ENCODE data around the gene ILKAP. TPM values are rescaled to one million over a fixed set of nuclear protein-coding genes. Genes with fewer than 3 reads are reported as not detected.

The ILKAP gene, protein sequence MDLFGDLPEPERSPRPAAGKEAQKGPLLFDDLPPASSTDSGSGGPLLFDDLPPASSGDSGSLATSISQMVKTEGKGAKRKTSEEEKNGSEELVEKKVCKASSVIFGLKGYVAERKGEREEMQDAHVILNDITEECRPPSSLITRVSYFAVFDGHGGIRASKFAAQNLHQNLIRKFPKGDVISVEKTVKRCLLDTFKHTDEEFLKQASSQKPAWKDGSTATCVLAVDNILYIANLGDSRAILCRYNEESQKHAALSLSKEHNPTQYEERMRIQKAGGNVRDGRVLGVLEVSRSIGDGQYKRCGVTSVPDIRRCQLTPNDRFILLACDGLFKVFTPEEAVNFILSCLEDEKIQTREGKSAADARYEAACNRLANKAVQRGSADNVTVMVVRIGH
- total RNA-seq (2022) (51.3 and 55.4 TPM in 2 replicates), Bru-seq, nascent RNA (percentile 90 among the genes with signal in this experiment), BruChase-seq, experiment 1, labeled RNA remaining after a 6-hour chase (percentile 81 among the genes with signal in this experiment), BruChase-seq, experiment 2, labeled RNA remaining after a 2-hour chase (percentile 84 among the genes with signal in this experiment)
- long read RNA-seq, transcript ILKAP-201 (12 exons, 1,490 nt) = major isoform, 45 of 61 reads
- long read RNA-seq, partial matches to known transcripts = 1 of 61 reads
- long read RNA-seq, other reads (novel, unspliced or antisense) = 14 of 61 reads

DNA sequence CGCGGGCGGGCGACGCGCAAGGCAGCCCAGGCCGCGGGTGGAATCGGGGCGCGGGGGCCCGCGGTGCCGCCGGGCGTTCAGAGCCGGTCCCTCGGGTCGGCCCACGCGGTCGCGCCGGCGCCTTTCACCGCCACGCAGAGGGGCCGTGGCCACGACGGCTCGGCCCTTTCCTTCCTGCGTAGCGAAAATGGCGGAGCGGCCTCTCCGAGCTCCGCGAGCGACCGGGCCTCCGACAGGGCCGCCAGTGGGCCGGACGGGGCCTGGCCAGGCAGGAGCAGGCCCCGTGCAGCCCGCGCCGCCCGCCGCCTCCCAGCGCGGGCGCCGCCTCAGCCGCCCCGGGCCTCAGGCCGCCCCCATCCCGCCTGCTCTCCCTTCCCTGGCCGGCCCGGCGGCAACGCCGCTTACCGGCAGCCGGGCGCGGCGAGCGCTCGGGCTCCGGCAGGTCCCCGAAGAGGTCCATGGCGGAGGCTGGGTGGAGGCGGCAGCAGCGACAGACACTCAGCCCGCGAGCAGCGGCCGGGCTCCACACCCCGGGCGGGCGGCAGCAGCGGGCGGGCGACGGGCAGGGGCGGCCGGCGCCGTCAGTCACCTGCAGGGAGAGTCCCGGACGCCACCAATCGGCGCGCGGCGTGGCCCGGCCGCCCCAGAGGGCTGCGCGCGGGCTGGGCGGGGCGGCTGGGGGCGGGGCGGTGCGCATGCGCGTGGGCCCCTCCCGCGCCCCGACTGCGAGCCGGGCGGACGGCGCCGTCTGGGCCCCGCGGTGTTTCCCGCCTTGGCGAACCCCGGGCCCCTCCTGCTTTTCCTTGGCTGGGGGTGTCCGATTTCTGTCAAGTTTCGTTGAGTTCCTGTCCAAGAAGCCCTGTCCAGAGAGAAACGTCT is at the start of gene ILKAP:
Gene ILKAP (minus strand): TSS at position 602 of the 879 bp plus-strand sequence. CDS start 142 bp downstream, at position 460.
- H3K4me3 Mint-ChIP-seq (ENCODE audit: low read depth, unreplicated experiment) = peak within 1 kb of the TSS; percentile 84

DNA sequence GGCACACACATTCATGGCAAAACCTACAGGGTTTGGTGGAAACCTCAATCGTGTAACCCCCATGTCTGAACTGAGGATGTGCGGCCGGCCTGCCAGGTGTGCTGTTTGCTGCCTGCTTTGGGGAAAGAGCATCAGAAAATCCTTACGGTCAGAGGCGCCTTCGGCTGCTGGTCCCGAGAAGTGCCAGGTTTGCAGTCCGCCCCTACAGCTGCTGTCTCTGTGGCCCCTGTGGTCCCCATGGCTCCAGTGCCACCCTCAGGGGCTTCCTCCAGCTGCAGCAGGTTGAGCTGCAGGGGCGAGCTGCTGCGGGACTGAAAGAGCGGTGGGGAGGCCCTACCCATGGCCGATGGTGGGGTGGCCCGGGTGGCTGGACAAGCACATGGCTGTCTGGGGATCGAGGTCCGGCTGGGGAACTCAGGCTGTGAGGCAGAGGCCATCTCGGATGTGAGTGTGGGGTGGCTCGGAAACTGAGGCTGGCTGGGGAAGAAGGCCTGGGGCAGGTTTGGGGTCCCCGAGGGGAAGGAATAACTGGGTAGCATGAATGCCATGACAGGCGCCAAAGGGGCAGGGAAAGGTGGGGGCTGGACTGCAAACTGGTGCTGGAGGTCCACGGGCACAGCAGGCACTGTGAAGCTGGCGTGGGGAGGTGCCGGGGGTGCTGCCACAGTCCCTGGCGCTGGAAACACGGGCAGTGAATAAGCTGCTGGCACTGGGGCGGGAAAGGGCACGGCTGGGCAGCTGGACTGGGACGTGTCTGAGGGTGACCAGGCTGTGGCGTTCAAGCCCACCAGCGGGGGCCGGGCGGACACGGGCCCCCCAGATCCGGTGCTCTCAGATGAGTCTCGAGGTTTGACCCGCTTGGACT is 49.5 kb upstream of the ILKAP start:
- no peaks in the 10 kb centered on the region for H3K27me3 Mint-ChIP-seq (ENCODE audit: unreplicated experiment)
- no peak for DNase-seq
- H3K9me3 Mint-ChIP-seq (ENCODE audit: low read depth, unreplicated experiment) = no peaks in the 10 kb centered on the region
- intact Hi-C loops (cut with micrococcal nuclease; ENCODE audit: unreplicated experiment) = no loop called here
- no TSS peak for BruUV-seq (replicated peaks)
- TF ChIP-seq CTCF (IDR thresholded peaks at IDR 0.05; ENCODE audit: unreplicated experiment) = no peak
- CTCF ChIA-PET = no interaction called here
- H3K36me3 Mint-ChIP-seq (ENCODE audit: insufficient read depth, unreplicated experiment) = peaks cover 43% of the 10 kb centered on the region
- H3K4me3 Mint-ChIP-seq (ENCODE audit: low read depth, unreplicated experiment) = no peak overlapping the region
- no peak overlapping the region for H3K27ac Mint-ChIP-seq (ENCODE audit: unreplicated experiment)
- H3K4me1 Mint-ChIP-seq (ENCODE audit: low read depth, unreplicated experiment) = no peaks in the 10 kb centered on the region

More for the DNA sequence above, at the start of gene ILKAP:
- no peak for TF ChIP-seq CTCF (IDR thresholded peaks at IDR 0.05; ENCODE audit: unreplicated experiment)
- no TSS peak for BruUV-seq (replicated peaks)
- Mint-ChIP-seq H3K27me3 (ENCODE audit: unreplicated experiment) (no peaks in the 10 kb centered on the region), H3K36me3 (ENCODE audit: insufficient read depth, unreplicated experiment) (peaks cover 22% of the 10 kb centered on the region), H3K27ac (ENCODE audit: unreplicated experiment) (peak within 1 kb of the TSS; percentile 64), H3K9me3 (ENCODE audit: low read depth, unreplicated experiment) (no peaks in the 10 kb centered on the region), H3K4me1 (ENCODE audit: low read depth, unreplicated experiment) (peaks cover 17% of the 10 kb centered on the region)
- CTCF ChIA-PET = no interaction called here
- DNase-seq = peak; percentile 93
- intact Hi-C loops (cut with micrococcal nuclease; ENCODE audit: unreplicated experiment) = no loop called here

DNA sequence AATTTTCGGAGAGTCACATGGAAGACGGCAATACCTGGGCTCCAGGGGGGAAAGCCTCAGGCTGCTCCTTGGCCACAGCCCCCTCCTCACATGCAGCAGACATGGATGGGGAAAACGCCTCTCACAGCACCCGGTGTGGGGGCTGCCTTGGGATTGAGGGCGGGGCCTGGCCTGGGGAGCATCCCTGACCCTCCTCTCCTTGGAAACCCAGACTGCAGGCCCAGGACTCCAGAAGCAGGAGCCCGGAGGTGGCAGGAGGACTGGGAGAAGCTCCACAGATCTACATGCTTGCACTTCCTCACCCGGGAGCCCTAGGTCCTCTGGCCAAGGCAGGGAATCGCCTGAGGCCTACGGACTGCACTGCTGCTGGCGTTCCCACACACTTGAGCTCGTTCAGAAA is 48.5 kb upstream of the ILKAP start:
- Mint-ChIP-seq H3K36me3 (ENCODE audit: insufficient read depth, unreplicated experiment) (peaks cover 47% of the 10 kb centered on the region), H3K4me1 (ENCODE audit: low read depth, unreplicated experiment) (no peaks in the 10 kb centered on the region), H3K4me3 (ENCODE audit: low read depth, unreplicated experiment) (no peak overlapping the region), H3K9me3 (ENCODE audit: low read depth, unreplicated experiment) (no peaks in the 10 kb centered on the region), H3K27ac (ENCODE audit: unreplicated experiment) (no peak overlapping the region), H3K27me3 (ENCODE audit: unreplicated experiment) (no peaks in the 10 kb centered on the region)
- intact Hi-C loops (cut with micrococcal nuclease; ENCODE audit: unreplicated experiment) = no loop called here
- no peak for TF ChIP-seq CTCF (IDR thresholded peaks at IDR 0.05; ENCODE audit: unreplicated experiment)
- DNase-seq = no peak
- no TSS peak for BruUV-seq (replicated peaks)
- CTCF ChIA-PET = no interaction called here
